ENCODE measurements around the gene FKBP1A. TPM values are rescaled to one million over a fixed set of nuclear protein-coding genes. Genes with fewer than 3 reads are reported as not detected.

Gene FKBP1A
- polyA plus RNA-seq, 1 of the 3 experiments (the other 2 are of a cell fraction), result 362 TPM

GRCh38 chr20:1436263-1436662, 43.4 kb upstream of the FKBP1A start:
- Histone ChIP-seq H3K27me3 (ENCODE audit: insufficient read depth) (no peaks in the 10 kb centered on the region), H3F3A (replicated peaks; ENCODE audit: insufficient read depth) (no peaks in the 10 kb centered on the region), H3K36me3 (replicated peaks in 1 of 2; ENCODE audit: control insufficient read depth in 1 of 2, insufficient read depth in 2 of 2, low read length in 1 of 2) (peaks cover 0 to 2% of the 10 kb centered on the region in 2 experiments), H3K9me3 (no peaks in the 10 kb centered on the region), H3K27ac (ENCODE audit: low read depth in 2 of 2, low read length in 1 of 2) (no peak overlapping the region), H2AFZ (ENCODE audit: low read depth) (no peak overlapping the region), H3K9ac (no peak overlapping the region), H3K9me2 (no peaks in the 10 kb centered on the region), H4K20me1 (ENCODE audit: insufficient read depth) (no peaks in the 10 kb centered on the region), H3K79me2 (ENCODE audit: insufficient read depth) (no peaks in the 10 kb centered on the region), H3K4me3 (ENCODE audit: low read depth in 2 of 2, low read length in 1 of 2) (no peak overlapping the region), H3K4me2 (no peak overlapping the region), H3K4me1 (ENCODE audit: control insufficient read depth in 1 of 2, insufficient read depth in 2 of 2, low read depth in 1 of 2, low read length in 1 of 2) (no peaks in the 10 kb centered on the region)
- ChIA-PET POLR2A (no interaction called here), CTCF (interaction anchor here (0.9 to 5.5 kb wide), 13 partner anchors 9 to 223 kb away, joined by 4 to 31 read pairs (median 6); partner anchors contain the start of gene FKBP1A)
- no peak for DNase-seq
- no peak for TF ChIP-seq FOSL2 (IDR thresholded peaks at IDR 0.05; ENCODE audit: borderline replicate concordance, low read depth)
- no peak for TF ChIP-seq EP300 (IDR thresholded peaks at IDR 0.05; ENCODE audit: borderline replicate concordance in 1 of 2, low read depth in 1 of 2, low read length in 1 of 2)
- no peak for TF ChIP-seq POLR2AphosphoS5 (IDR thresholded peaks at IDR 0.05; ENCODE audit: low read depth, low read length)
- TF ChIP-seq RCOR1 (IDR thresholded peaks at IDR 0.05; ENCODE audit: low read length), result no peak
- no peak for TF ChIP-seq YY1 (IDR thresholded peaks at IDR 0.05; ENCODE audit: low read depth)
- TF ChIP-seq NFIC (IDR thresholded peaks at IDR 0.05; ENCODE audit: borderline replicate concordance), result no peak
- 89% methylated on average over 8 of the region's 8 CpGs for WGBS (ENCODE audit: low lambda C conversion rate)

DNA sequence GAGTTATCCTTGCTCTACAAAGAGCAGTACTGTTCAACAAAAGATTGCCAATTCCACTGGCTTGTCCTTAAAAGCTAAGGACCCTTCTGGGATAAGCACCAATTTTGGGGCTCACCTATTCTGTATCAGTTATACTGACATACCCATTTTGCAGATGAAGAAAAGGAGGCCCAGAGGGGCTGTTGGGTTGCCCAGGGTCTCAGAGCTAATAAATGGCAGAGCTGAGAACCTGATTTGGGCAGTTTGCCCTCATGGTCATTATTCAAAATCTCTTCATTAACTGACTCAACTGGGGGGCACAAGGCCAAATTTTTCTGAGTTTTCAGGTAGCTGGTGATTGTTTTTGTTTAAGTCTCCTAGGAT, 42.5 kb upstream of the FKBP1A start:
- Histone ChIP-seq H3K27ac (ENCODE audit: low read depth in 2 of 2, low read length in 1 of 2) (no peak overlapping the region), H2AFZ (ENCODE audit: low read depth) (no peak overlapping the region)
- POLR2A ChIA-PET, result no interaction called here

More for the DNA sequence above, 42.5 kb upstream of the FKBP1A start:
- Histone ChIP-seq H3K4me1 (ENCODE audit: control insufficient read depth in 1 of 2, insufficient read depth in 2 of 2, low read depth in 1 of 2, low read length in 1 of 2) (no peaks in the 10 kb centered on the region), H4K20me1 (ENCODE audit: insufficient read depth) (no peaks in the 10 kb centered on the region), H3F3A (replicated peaks; ENCODE audit: insufficient read depth) (no peaks in the 10 kb centered on the region), H3K4me3 (ENCODE audit: low read depth in 2 of 2, low read length in 1 of 2) (no peak overlapping the region), H3K36me3 (replicated peaks in 1 of 2; ENCODE audit: control insufficient read depth in 1 of 2, insufficient read depth in 2 of 2, low read length in 1 of 2) (no peaks in the 10 kb centered on the region), H3K9ac (no peak overlapping the region), H3K9me2 (no peaks in the 10 kb centered on the region), H3K79me2 (ENCODE audit: insufficient read depth) (no peaks in the 10 kb centered on the region), H3K27me3 (ENCODE audit: insufficient read depth) (no peaks in the 10 kb centered on the region), H3K4me2 (no peak overlapping the region), H3K9me3 (no peaks in the 10 kb centered on the region)
- CTCF ChIA-PET, result interaction anchor here (1.1 to 5.5 kb wide), 3 partner anchors 32 to 222 kb away, joined by 3 to 31 read pairs (median 7); partner anchors contain the start of gene NSFL1C
- TF ChIP-seq, protein P1, sequence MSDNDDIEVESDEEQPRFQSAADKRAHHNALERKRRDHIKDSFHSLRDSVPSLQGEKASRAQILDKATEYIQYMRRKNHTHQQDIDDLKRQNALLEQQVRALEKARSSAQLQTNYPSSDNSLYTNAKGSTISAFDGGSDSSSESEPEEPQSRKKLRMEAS (IDR thresholded peaks at IDR 0.05; ENCODE audit: low read depth), result no peak
- TF ChIP-seq, protein P2, sequence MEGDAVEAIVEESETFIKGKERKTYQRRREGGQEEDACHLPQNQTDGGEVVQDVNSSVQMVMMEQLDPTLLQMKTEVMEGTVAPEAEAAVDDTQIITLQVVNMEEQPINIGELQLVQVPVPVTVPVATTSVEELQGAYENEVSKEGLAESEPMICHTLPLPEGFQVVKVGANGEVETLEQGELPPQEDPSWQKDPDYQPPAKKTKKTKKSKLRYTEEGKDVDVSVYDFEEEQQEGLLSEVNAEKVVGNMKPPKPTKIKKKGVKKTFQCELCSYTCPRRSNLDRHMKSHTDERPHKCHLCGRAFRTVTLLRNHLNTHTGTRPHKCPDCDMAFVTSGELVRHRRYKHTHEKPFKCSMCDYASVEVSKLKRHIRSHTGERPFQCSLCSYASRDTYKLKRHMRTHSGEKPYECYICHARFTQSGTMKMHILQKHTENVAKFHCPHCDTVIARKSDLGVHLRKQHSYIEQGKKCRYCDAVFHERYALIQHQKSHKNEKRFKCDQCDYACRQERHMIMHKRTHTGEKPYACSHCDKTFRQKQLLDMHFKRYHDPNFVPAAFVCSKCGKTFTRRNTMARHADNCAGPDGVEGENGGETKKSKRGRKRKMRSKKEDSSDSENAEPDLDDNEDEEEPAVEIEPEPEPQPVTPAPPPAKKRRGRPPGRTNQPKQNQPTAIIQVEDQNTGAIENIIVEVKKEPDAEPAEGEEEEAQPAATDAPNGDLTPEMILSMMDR (IDR thresholded peaks at IDR 0.05), result no peak
- TF ChIP-seq TCF12 (IDR thresholded peaks at IDR 0.05) (no peak), NFIC (IDR thresholded peaks at IDR 0.05; ENCODE audit: borderline replicate concordance) (no peak)
- TF ChIP-seq, protein P3, sequence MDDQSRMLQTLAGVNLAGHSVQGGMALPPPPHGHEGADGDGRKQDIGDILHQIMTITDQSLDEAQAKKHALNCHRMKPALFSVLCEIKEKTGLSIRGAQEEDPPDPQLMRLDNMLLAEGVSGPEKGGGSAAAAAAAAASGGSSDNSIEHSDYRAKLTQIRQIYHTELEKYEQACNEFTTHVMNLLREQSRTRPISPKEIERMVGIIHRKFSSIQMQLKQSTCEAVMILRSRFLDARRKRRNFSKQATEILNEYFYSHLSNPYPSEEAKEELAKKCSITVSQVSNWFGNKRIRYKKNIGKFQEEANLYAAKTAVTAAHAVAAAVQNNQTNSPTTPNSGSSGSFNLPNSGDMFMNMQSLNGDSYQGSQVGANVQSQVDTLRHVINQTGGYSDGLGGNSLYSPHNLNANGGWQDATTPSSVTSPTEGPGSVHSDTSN (IDR thresholded peaks at IDR 0.05), result no peak
- DNase-seq, result no peak

Data from SK-N-SH (cell line).